Measurements from ENCODE around the gene CTNNA2. TPM values are rescaled to one million over a fixed set of nuclear protein-coding genes. Genes with fewer than 3 reads are reported as not detected.

CTNNA2 gene
- polyA plus RNA-seq, 2 of the 4 experiments (the other 2 are of a cell fraction), result 0.50 to 0.94 TPM

DNA sequence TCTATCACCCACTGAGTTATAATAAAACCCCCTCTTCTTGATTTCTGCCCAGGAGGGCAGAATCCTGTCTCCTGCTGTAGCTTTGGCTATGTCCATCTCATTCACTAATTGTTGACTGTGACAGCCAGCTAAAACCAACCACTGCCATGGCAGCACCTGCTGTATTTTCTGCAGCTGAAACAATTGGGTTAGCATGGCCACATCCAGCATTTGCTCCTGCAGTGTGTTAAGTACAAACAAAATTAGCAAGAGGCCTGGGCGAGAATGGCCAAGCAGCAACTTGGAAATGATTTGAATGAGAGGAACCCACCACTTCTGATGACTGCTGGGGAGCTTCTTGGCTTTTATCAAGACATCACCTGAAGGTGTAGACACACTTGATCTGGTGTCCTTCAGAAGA lies 881.1 kb downstream of the CTNNA2 start:
- ATAC-seq (no peak), DNase-seq (ENCODE audit: low read depth in 1 of 2, low spot score in 1 of 2) (no peak), FAIRE-seq (no peak)
- CTCF ChIA-PET, result interaction anchor here (1.2 to 1.4 kb wide), 2 partner anchors 12 to 38 kb away, joined by 3 to 4 read pairs; no protein-coding TSS in a partner anchor
- TF ChIP-seq, protein P1, sequence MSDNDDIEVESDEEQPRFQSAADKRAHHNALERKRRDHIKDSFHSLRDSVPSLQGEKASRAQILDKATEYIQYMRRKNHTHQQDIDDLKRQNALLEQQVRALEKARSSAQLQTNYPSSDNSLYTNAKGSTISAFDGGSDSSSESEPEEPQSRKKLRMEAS (IDR thresholded peaks at IDR 0.05), result no peak
- TF ChIP-seq HOXA7 (CRISPR knock-in tag; IDR thresholded peaks at IDR 0.05), result no peak
- no peak for TF ChIP-seq HOXB5 (CRISPR knock-in tag; IDR thresholded peaks at IDR 0.05)
- TF ChIP-seq CEBPB (IDR thresholded peaks at IDR 0.05), result no peak
- TF ChIP-seq ZC3H11A (IDR thresholded peaks at IDR 0.05), result no peak
- H3K4me1 ChIP-seq, result no peaks in the 10 kb centered on the region
- WGBS (ENCODE audit: missing lambda C conversion rate), result 0% methylated on average over 1 of the region's 1 CpG
- no peak overlapping the region for H3K27ac ChIP-seq
- H3K4me3 ChIP-seq, result no peak overlapping the region
- H3K4me2 ChIP-seq, result no peak overlapping the region
- H3K9me3 ChIP-seq, result peaks cover 3% of the 10 kb centered on the region; the same call in 2 of the 3 replicates
- POLR2A ChIA-PET, result no interaction called here

DNA sequence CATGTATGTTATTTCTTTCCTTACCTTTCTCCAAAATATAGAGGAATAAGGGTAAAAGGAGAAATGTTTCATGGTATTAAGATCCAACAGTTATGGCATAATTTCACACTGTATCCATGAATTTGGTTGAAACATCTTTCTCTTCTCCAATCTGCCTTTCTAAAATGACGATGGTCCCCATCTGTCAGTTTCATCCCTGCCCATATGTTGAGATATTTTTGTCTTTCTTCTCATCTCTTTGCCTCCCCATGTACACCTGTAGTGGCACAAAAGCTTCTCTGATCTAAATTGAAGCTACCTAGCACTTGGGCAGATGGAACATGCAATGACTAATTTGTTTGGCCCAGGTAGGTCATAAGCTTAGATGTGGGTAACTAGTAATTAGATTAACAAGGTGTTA lies 882.4 kb downstream of the CTNNA2 start:
- ATAC-seq (no peak), FAIRE-seq (no peak), DNase-seq (ENCODE audit: low read depth in 1 of 2, low spot score in 1 of 2) (no peak)
- WGBS (ENCODE audit: missing lambda C conversion rate), result 0% methylated on average over 1 of the region's 1 CpG
- no peak for TF ChIP-seq RAD21 (conservative IDR thresholded peaks at IDR 0.05 in 1 of 2, IDR thresholded peaks at IDR 0.05 in 1 of 2)
- no peak for TF ChIP-seq RNF2 (IDR thresholded peaks at IDR 0.05; ENCODE audit: borderline replicate concordance, low read depth)
- Histone ChIP-seq H3K9me3 (no peaks in the 10 kb centered on the region; the same call in 1 of the 3 replicates), H3K4me3 (no peak overlapping the region), H3K4me1 (no peaks in the 10 kb centered on the region), H3K4me2 (no peak overlapping the region), H3K27ac (no peak overlapping the region)
- CTCF ChIA-PET, result interaction anchor here (1.4 kb wide), 1 partner anchor 39 kb away, joined by 4 read pairs; no protein-coding TSS in a partner anchor
- POLR2A ChIA-PET, result no interaction called here

DNA sequence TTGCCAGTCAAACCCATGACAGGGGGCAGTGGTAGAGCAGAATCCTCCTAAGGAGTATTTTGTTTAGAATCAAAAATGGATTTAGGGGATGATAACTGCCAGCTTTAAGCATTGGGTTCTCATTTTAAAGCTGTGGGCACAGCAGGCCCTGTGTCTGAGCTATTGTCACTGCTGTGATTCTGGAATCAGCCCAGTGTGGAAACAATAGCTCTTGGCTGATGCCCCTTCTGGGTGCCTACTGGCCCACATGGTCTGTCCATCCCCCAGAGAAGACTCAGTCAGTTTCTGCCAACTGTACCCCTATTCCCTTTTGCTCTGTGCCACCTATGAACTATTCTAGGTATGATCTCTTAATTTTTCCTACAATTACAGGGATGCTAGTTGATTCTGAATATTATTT lies 883.4 kb downstream of the CTNNA2 start:
- Histone ChIP-seq H3K4me2 (no peak overlapping the region), H3K9me3 (no peaks in the 10 kb centered on the region; the same call in 2 of the 3 replicates), H3K4me3 (no peak overlapping the region), H3K4me1 (no peaks in the 10 kb centered on the region), H3K27ac (no peak overlapping the region)
- FAIRE-seq (no peak), ATAC-seq (no peak), DNase-seq (ENCODE audit: low read depth in 1 of 2, low spot score in 1 of 2) (no peak)
- no peak for TF ChIP-seq RFX5 (IDR thresholded peaks at IDR 0.05)
- TF ChIP-seq EHF (CRISPR knock-in tag; IDR thresholded peaks at IDR 0.05), result no peak
- no peak for TF ChIP-seq HDAC2 (IDR thresholded peaks at IDR 0.05)
- no peak for TF ChIP-seq SMC3 (IDR thresholded peaks at IDR 0.05)
- TF ChIP-seq CBX8 (IDR thresholded peaks at IDR 0.05), result no peak
- no peak for TF ChIP-seq KDM1A (IDR thresholded peaks at IDR 0.05; ENCODE audit: low read depth)
- no peak for TF ChIP-seq HOXB5 (CRISPR knock-in tag; IDR thresholded peaks at IDR 0.05)
- TF ChIP-seq EHMT2 (IDR thresholded peaks at IDR 0.05; ENCODE audit: low read depth), result no peak
- TF ChIP-seq, protein P2, sequence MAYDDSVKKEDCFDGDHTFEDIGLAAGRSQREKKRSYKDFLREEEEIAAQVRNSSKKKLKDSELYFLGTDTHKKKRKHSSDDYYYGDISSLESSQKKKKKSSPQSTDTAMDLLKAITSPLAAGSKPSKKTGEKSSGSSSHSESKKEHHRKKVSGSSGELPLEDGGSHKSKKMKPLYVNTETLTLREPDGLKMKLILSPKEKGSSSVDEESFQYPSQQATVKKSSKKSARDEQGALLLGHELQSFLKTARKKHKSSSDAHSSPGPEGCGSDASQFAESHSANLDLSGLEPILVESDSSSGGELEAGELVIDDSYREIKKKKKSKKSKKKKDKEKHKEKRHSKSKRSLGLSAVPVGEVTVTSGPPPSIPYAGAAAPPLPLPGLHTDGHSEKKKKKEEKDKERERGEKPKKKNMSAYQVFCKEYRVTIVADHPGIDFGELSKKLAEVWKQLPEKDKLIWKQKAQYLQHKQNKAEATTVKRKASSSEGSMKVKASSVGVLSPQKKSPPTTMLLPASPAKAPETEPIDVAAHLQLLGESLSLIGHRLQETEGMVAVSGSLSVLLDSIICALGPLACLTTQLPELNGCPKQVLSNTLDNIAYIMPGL (CRISPR knock-in tag; IDR thresholded peaks at IDR 0.05; ENCODE audit: borderline replicate concordance), result no peak
- TF ChIP-seq HEYL (CRISPR knock-in tag; IDR thresholded peaks at IDR 0.05), result no peak
- TF ChIP-seq BHLHE40 (IDR thresholded peaks at IDR 0.05; ENCODE audit: low read depth, low read length), result no peak
- no peak for TF ChIP-seq ZFP36 (IDR thresholded peaks at IDR 0.05; ENCODE audit: borderline replicate concordance, partially characterized antibody)
- no peak for TF ChIP-seq GATA3 (IDR thresholded peaks at IDR 0.05; ENCODE audit: borderline replicate concordance)
- TF ChIP-seq, protein P3, sequence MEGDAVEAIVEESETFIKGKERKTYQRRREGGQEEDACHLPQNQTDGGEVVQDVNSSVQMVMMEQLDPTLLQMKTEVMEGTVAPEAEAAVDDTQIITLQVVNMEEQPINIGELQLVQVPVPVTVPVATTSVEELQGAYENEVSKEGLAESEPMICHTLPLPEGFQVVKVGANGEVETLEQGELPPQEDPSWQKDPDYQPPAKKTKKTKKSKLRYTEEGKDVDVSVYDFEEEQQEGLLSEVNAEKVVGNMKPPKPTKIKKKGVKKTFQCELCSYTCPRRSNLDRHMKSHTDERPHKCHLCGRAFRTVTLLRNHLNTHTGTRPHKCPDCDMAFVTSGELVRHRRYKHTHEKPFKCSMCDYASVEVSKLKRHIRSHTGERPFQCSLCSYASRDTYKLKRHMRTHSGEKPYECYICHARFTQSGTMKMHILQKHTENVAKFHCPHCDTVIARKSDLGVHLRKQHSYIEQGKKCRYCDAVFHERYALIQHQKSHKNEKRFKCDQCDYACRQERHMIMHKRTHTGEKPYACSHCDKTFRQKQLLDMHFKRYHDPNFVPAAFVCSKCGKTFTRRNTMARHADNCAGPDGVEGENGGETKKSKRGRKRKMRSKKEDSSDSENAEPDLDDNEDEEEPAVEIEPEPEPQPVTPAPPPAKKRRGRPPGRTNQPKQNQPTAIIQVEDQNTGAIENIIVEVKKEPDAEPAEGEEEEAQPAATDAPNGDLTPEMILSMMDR (IDR thresholded peaks at IDR 0.05), result no peak
- no peak for TF ChIP-seq CHD4 (IDR thresholded peaks at IDR 0.05; ENCODE audit: borderline replicate concordance)
- no peak for TF ChIP-seq RCOR1 (IDR thresholded peaks at IDR 0.05; ENCODE audit: low read depth, low read length)
- POLR2A ChIA-PET, result no interaction called here
- CTCF ChIA-PET, result interaction anchor here (0.9 kb wide), 1 partner anchor 10 kb away, joined by 3 read pairs; no protein-coding TSS in a partner anchor

All from A549 (cell line).